ENCODE data around the gene SHISA3. TPM values are rescaled to one million over a fixed set of nuclear protein-coding genes. Genes with fewer than 3 reads are reported as not detected.

Gene SHISA3
- total and polyA plus RNA-seq, 2 of the 8 experiments (the other 6 are each of a cell fraction or from before 2014, with no cell fraction given) = 2.0 to 9.3 TPM

DNA sequence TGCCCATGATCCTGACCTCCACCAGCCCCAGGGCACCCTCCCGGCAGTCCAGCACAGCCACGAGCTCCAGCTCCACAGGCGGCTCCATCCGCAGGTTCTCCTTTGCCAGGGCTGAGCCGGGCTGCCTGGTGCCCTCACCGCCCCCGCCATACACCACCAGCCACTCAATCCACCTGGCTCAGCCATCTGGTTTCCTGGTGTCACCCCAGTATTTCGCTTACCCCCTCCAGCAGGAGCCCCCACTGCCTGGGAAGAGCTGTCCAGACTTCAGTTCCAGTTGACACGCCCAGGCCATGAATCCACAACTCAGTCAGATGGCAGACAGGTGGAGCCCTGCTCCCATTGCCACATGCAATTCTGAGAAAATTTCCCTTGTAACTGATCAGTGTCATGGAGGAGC, 3.9 kb downstream of the SHISA3 start:
- POLR2A ChIA-PET (ENCODE audit: partially characterized antibody) = no interaction called here
- Histone ChIP-seq H2BK15ac (ENCODE audit: low read length) (peak overlapping the region; percentile 8; the same call in 1 of the 2 replicates), H3K23ac (ENCODE audit: insufficient read length) (no peak overlapping the region), H3K36me3 (ENCODE audit: control insufficient read depth in 2 of 4, insufficient read depth in 4 of 4, low read length in 3 of 4) (no peaks in the 10 kb centered on the region), H2BK120ac (replicated peaks; ENCODE audit: low read depth, low read length) (no peak overlapping the region), H2AFZ (ENCODE audit: low read length) (no peak overlapping the region), H3K23me2 (ENCODE audit: low read depth, low read length) (peaks cover 33% of the 10 kb centered on the region), H3K56ac (replicated peaks; ENCODE audit: insufficient read length, low read depth, low read length) (no peak overlapping the region), H4K20me1 (replicated peaks in 1 of 2; ENCODE audit: control insufficient read depth in 1 of 2, insufficient read depth in 2 of 2, low read length in 2 of 2) (no peaks in the 10 kb centered on the region), H3K27ac (ENCODE audit: low read depth, low read length) (no peak overlapping the region), H4K8ac (ENCODE audit: extremely low read depth, insufficient read depth, low read length) (no peak overlapping the region), H3K4me1 (replicated peaks in 1 of 4; ENCODE audit: control insufficient read depth in 3 of 4, insufficient read depth in 4 of 4, low read length in 3 of 4) (peaks cover 6 to 18% (median 9%) of the 10 kb centered on the region in 4 experiments; a peak in 6 of 7 replicates), H3K79me2 (ENCODE audit: control insufficient read depth in 1 of 2, insufficient read depth in 2 of 2, low read length in 2 of 2) (no peaks in the 10 kb centered on the region), H4K91ac (replicated peaks; ENCODE audit: insufficient read length, low read length) (no peak overlapping the region), H3K9me3 (ENCODE audit: insufficient read depth in 2 of 2, low read depth in 1 of 2, low read length in 1 of 2) (no peaks in the 10 kb centered on the region), H3K27me3 (replicated peaks in 1 of 4; ENCODE audit: control insufficient read depth in 3 of 4, extremely low read depth in 1 of 4, insufficient read depth in 3 of 4, low read length in 3 of 4) (peaks cover 14 to 53% (median 49%) of the 10 kb centered on the region in 4 experiments), H3K79me1 (ENCODE audit: low read depth, low read length) (no peaks in the 10 kb centered on the region), H4K5ac (ENCODE audit: insufficient read length, low read depth, low read length) (no peak overlapping the region), H3K4me3 (ENCODE audit: extremely low read depth in 1 of 4, insufficient read depth in 2 of 4, low read depth in 3 of 4, low read length in 4 of 4) (no peak overlapping the region), H2BK12ac (ENCODE audit: low read depth, low read length) (no peak overlapping the region), H2AK5ac (ENCODE audit: low read depth, low read length) (no peak overlapping the region), H3K14ac (ENCODE audit: insufficient read length) (no peak overlapping the region), H3K4ac (replicated peaks; ENCODE audit: insufficient read length, low read depth, low read length) (no peak overlapping the region), H2BK5ac (ENCODE audit: low read depth, low read length) (no peak overlapping the region), H3K18ac (ENCODE audit: extremely low read depth, low read length) (no peak overlapping the region), H3K4me2 (ENCODE audit: insufficient read depth in 1 of 2, low read depth in 2 of 2, low read length in 2 of 2) (no peak overlapping the region), H2BK20ac (ENCODE audit: low read length) (no peak overlapping the region; the same call in 1 of the 2 replicates), H3K9ac (replicated peaks in 1 of 4; ENCODE audit: extremely low read depth in 1 of 4, low read depth in 3 of 4, low read length in 3 of 4) (no peak overlapping the region)
- no peak for DNase-seq (ENCODE audit: low read depth in 1 of 2, low spot score in 2 of 2)
- TF ChIP-seq RAD21 (IDR thresholded peaks at IDR 0.05 in 1 of 2, conservative IDR thresholded peaks at IDR 0.05 in 1 of 2; ENCODE audit: low read depth in 2 of 2, low read length in 2 of 2) = peak; percentile 52 to 63
- TF ChIP-seq CTCF (IDR thresholded peaks at IDR 0.05; ENCODE audit: control extremely low read depth in 1 of 3, insufficient read depth in 1 of 3, low read depth in 1 of 3, low read length in 3 of 3) = peak; percentile 31 to 48 (median 40); a peak in 3 of 4 replicates
- TF ChIP-seq ASH2L (IDR thresholded peaks at IDR 0.05; ENCODE audit: low read length) = no peak
- 80% methylated on average over 8 of the region's 9 CpGs; no CpG with 5 or more reads in 1 of the 2 experiments for WGBS, 2 experiments (ENCODE audit: extremely low coverage in 1 of 2, insufficient coverage in 1 of 2, insufficient read length in 1 of 2, insufficient replicate concordance in 2 of 2, low coverage in 1 of 2, low lambda C conversion rate in 2 of 2, missing lambda C conversion rate in 1 of 2)
- peak; percentile 39 for FAIRE-seq
- CTCF ChIA-PET (ENCODE audit: partially characterized antibody) = interaction anchor here (0.8 to 12.0 kb wide), 13 partner anchors 10 to 121 kb away, joined by 3 to 135 read pairs (median 4); no protein-coding TSS in a partner anchor
